ENCODE results near the gene CFAP46.

Gene CFAP46

DNA sequence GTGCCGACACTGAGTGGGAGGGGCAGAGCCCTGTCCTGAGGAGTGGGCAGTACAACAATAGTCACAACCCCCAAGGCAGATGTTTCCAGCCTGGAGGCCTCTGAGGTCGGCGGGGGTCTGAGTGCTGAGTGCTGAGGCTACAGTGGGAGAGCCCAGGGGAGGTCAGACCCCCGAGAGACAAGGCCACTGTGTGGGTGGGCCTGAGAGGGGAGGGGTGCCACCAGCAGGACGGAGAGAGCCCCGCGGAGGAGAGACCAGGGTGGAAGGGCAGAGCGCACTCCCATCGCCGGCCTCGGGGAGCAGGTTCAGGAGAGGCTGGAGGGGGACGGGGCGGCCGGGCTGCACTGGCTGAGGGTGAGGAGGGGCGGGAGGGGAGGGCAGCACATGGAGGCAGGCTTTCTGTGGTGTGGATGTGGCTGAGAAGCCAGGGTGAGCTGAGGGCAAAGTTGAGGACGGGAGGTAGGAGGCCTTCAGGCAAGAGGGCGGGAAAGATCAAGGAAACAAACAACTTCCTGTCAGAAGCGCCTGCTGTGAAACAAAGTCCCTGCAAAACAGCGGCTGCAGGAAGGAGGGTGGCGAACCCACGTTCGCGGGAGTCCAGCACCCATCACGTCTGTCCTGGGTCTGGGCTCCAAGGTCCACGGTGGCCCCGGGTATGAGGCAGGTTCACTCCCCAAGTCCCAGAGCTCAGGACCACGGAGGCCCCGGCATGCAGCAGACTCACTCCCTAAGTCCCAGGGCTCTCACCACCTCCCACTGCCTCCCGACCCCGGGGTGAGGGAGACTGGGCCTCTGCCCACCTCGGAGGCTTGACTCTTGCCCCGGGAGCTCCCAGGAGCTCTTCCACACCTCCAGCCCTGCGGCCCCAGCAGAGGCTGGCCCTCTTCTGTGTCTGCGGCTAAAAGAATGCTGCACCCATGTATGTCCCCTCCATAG is 79.6 kb downstream of the CFAP46 start:
- DNase-seq (ENCODE audit: low read depth, low spot score) = no peak

DNA sequence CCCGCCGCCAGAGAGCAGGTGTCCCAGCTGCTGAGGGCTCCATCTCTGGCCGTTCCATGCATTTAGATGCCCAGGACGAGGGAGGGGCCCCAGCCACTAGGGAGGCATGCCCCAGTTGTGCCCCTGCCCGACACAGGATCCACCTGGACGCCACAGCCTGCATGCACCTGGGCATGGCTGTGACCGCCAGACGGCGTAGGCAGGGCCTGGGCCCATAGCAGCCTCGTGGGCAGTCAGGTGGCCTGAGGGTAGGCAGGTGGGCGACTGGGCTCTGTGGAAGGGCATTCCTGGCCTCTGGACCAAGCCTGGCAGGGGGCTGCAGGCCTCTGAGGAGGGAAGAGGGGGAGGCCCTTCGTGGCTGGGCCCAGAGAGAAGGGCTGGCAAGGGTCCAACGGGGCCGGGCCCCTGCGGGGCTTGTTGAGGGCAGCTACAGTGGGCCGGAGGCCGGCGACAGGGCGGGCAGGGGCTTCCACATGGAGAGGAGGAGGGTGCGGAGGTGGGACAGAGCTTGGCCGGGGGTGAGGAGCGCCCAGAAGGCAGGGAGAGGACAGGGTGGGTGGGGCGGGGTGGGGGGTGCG is 80.4 kb downstream of the CFAP46 start:
- DNase-seq (ENCODE audit: low read depth, low spot score) = no peak

DNA sequence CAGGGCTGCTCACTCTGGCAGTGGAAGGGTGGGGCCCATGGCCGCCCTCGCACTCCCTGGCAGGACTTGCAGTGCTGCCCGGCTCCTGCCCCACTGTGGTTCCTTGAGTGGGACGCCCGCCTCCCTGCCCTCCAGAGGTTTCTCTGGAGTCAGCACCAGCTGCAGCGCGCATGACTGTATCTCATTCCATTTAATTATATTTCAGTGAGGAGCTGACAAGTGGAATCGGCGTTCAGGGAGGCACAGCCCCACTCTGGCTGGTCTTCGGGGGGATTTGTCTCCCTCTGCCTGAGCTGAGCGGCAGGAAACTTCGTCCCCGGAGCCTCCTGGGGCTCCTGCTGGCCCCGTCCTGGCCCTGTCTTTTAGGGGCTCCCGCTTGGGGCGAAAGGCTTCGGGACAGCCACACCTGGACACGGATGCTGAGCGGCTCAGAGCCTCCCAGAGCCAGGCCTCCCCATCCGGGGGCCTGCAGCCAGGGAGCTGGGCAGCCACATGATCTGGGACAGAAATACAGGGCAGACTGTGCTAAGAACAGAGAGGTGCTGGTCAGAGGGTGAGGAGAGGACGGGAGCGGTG is 81.2 kb downstream of the CFAP46 start:
- no peak for DNase-seq (ENCODE audit: low read depth, low spot score)

GRCh38 chr10:132860532-132860931 is 81.8 kb downstream of the CFAP46 start:
- DNase-seq (ENCODE audit: low read depth, low spot score) = no peak

GRCh38 chr10:132859084-132859855 is 83.1 kb downstream of the CFAP46 start:
- no peak for DNase-seq (ENCODE audit: low read depth, low spot score)

DNA sequence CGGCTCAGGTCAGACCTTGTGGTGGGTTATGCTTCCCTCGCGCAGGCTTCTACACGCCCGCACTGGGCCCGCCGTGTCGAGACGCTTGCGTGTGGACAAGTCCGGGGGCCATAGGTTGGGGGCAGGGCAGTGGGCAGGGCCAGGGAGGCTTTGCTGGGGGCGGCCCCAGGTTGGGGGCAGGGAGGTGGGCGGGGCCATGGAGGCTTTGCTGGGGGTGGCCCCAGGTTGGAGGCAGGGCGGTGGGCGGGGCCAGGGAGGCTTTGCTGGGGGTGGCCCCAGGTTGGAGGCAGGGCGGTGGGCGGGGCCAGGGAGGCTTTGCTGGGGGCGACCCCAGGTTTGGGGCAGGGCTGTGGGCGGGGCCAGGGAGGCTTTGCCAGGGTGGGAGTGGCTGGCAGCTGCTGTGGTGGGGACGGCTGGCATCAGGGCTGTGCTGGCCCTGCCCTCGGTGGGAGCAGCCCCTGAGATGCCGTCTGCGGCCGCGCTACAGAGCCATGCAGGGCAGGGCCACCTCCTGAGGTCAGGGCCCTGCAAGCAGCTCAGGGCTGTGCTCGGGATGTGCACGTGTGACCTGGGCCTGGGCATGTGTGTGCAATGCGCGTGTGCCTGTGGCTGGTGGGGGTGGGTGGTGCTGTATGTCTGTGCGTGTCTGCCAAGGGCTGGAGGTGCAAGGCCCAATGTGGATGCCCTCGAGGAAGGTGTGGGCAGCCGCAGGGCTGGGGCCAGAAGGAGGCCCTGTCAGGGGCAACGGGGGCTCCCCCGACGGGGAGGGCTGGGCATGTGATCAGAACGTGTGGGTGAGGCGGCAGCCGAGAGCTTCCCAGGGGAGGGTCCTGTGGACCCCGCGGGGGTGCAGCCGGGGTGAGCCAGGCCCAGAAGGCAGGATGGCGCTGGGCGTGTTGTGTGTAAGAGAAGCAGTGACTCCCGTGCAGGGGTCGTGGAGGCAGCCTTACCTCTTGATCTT is 84.0 kb downstream of the CFAP46 start:
- DNase-seq (ENCODE audit: low read depth, low spot score) = no peak

DNA sequence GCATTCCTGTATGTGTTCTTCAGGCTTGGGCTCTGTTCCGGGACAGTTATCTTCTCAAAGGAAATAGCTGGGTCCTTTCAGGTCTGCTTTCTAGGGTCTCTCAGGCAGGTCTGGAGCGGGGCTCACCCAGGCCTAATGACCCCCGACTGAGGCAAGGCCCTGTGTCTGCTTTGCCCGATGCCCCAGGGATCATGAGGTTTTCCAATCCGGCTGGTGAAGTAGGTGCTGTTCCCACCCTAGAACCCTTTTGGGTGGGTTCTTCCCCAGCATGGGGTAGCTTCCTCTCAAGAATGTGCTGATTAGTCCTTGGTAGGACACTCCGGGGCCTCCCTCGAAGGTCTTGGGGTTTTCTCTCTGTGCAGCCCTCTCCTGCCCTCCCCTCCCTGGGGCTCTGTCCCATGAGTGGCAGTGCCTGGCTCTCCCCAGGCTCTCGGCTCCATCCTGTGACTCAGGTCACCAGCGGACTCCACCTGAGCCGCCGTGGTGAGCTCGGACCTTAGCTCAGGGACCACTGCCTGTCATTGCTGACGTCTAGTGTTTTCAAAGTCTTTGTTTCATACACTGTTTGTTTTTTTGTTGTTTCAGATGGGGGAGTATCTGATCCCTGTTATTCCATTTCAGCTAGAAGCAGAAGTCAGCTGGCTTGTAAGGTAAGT is 85.4 kb downstream of the CFAP46 start:
- DNase-seq (ENCODE audit: low read depth, low spot score) = no peak

DNA sequence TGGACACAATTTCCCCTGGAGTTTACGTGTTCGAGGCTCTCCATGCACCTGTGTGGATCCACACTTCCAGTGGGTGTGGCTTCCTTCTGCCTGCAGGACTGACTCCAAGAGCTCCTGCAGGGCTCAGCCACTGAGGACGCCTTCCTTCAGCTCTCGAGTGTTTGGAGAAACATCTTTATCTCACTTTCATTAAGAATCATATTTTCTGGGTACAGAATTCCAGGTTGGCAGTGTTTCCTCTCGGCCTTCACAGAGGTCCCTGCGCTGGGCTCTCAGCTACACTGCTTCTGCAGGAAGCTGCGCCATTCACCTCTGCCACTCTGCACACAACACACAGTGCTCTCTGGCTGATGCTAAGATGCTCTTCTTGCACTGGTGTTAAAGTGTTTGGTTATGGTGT is 86.5 kb downstream of the CFAP46 start:
- DNase-seq (ENCODE audit: low read depth, low spot score) = no peak

DNA sequence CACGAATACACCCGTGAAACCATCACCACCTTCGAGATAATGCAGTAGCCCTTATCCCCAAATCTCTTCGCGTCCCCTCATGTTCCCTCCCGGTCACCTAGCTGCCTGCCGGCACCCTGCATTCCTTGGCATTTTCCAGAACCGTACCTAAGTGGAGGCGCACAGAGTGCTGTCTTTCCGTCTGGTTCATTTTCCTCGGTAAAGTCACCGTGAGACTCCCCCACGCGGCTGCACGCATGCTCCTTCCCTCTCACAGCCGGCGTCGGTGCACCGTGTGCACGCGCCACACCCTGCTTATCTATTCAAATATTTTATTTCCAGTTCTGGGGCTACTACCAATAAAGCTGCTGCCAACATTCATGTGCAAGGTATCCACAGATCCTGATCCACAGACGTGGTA is 90.9 kb downstream of the CFAP46 start:
- no peak for DNase-seq (ENCODE audit: low read depth, low spot score)

DNA sequence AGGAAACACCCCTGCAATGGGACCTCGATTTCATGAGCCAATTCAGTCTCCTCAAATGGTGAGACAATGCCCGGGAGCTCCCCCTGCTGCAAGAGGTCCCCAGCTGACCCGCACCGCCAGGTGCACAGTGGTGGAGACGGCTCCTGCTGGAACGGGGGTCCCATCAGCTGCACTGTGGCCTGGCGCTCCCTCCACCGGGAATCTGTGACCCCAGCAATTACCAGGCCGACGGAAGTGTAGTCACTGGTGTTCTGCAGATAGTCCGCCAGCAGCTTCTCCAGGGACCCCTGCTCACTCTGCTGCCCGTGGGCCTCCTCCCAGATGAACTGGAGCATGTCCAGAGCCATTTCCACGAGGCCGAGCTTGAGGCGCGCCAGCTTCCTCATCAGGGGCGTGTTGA is 91.5 kb downstream of the CFAP46 start:
- DNase-seq (ENCODE audit: low read depth, low spot score) = no peak

- no peak for DNase-seq (ENCODE audit: low read depth, low spot score)
Measured at GRCh38 chr10:132850246-132850645, 92.1 kb downstream of the CFAP46 start.

- no peak for DNase-seq (ENCODE audit: low read depth, low spot score)
Measured at GRCh38 chr10:132849546-132850031, 92.8 kb downstream of the CFAP46 start.

GRCh38 chr10:132848951-132849545 is 93.3 kb downstream of the CFAP46 start:
- DNase-seq (ENCODE audit: low read depth, low spot score) = no peak

DNA sequence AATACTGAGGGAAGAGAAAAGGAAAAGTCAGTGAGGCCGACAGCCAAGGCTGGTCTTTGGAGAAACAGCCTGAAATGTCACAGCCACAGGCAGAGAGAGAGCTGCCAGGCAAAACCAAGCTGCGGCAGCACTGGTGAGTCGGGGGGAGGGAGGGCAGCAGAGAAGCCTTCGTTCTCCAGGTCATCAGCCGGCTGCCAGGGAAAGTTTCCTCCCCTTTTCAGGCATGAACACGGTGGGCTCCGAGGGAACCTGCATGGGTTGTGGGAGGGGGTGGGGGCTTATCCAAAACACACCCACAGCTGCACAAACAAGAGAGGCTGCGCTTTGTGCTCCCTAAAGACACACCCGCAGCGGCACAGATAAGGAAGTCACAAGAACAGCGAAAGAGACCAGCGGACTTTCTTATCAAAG is 94.1 kb downstream of the CFAP46 start:
- DNase-seq (ENCODE audit: low read depth, low spot score) = no peak

GRCh38 chr10:132847856-132848255 is 94.5 kb downstream of the CFAP46 start:
- no peak for DNase-seq (ENCODE audit: low read depth, low spot score)

DNA sequence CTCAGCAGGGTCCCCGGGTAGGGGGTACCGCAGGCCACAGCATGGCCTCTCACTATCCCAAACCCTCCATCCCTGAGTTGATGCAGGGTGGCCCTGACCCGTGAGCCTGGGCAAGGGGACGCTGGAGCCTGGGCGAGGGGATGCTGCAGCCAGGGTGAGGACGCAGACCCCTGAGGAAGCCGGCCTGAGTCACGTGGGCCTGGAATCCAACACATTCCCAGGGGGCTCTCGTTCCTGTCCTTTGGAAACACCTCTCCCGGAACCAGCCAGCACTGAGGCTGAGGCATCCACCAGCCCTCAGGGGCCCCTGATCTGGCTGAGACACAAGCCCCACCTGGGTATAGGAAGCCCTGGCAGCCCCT is 95.0 kb downstream of the CFAP46 start:
- no peak for DNase-seq (ENCODE audit: low read depth, low spot score)

- DNase-seq (ENCODE audit: low read depth, low spot score) = no peak
Measured at GRCh38 chr10:132846631-132847415, 95.5 kb downstream of the CFAP46 start.

DNA sequence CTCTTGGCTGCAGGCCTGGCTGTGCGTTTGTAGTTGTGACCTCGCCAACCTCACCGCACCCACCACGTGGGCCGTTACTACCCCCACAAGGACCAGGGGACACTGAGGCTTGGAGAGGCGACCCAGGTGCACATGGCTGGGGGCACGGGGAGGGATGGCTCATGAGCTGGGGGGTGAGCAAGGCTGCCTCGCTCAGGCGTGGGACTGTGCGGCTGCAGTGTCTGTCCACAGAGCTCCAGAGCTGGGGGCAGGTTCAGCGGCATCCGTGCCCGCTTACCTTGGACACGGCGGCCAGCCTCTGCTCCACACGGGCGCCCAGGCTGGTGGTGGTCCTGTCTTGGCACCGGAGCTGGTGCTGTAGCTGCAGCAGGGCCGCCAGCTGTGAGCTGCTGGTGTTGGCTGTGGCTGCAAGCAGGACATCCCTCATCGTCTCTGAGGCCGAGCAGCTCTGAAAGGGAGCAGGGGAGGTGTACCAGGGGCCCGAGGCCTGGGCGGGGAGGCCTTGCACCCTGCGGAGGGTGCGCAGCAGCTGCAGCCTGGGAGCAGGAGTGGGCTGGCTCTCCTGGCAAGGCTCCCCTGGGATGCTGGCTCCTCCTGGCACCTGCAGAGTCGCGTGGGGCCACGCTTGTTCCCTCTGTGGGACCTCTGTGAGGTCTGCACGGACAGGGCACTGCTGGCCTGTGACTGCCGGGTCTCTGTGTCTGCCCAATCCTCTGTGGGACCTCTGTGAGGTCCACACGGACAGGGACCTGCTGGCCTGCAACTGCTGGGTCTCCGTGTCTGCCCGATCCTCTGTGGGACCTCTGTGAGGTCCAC is 96.4 kb downstream of the CFAP46 start:
- DNase-seq (ENCODE audit: low read depth, low spot score) = no peak

All from iPS DF 19.7 (cell line).